ENCODE data around the gene PLXNA2.

Gene PLXNA2

GRCh38 chr1:208007319-208007937 lies 236.8 kb downstream of the PLXNA2 start:
- DNase-seq: no peak

- no peak for DNase-seq
These were observed 237.8 kb downstream of the PLXNA2 start for GRCh38 chr1:208006258-208006920.

GRCh38 chr1:208004851-208005250 lies 239.3 kb downstream of the PLXNA2 start:
- DNase-seq: no peak

- DNase-seq: no peak
These were observed 240.9 kb downstream of the PLXNA2 start for GRCh38 chr1:208003241-208003640.

GRCh38 chr1:208002672-208003071 lies 241.5 kb downstream of the PLXNA2 start:
- no peak for DNase-seq

- DNase-seq: no peak
These were observed 242.1 kb downstream of the PLXNA2 start for GRCh38 chr1:208002078-208002477.

GRCh38 chr1:208000504-208000903 lies 243.7 kb downstream of the PLXNA2 start:
- no peak for DNase-seq

GRCh38 chr1:207999972-208000371 lies 244.2 kb downstream of the PLXNA2 start:
- no peak for DNase-seq

GRCh38 chr1:207999274-207999915 lies 244.8 kb downstream of the PLXNA2 start:
- no peak for DNase-seq

GRCh38 chr1:207998691-207999090 lies 245.5 kb downstream of the PLXNA2 start:
- DNase-seq: no peak

- peak; percentile 55 for DNase-seq
These were observed 246.5 kb downstream of the PLXNA2 start for GRCh38 chr1:207997486-207998268.

- no peak for DNase-seq
These were observed 247.5 kb downstream of the PLXNA2 start for GRCh38 chr1:207996636-207997035.

- no peak for DNase-seq
These were observed 248.6 kb downstream of the PLXNA2 start for GRCh38 chr1:207995576-207995975.

- no peak for DNase-seq
These were observed 250.4 kb downstream of the PLXNA2 start for GRCh38 chr1:207993477-207994445.

GRCh38 chr1:207992677-207993236 lies 251.4 kb downstream of the PLXNA2 start:
- DNase-seq: no peak

GRCh38 chr1:207991583-207992026 lies 252.6 kb downstream of the PLXNA2 start:
- DNase-seq: no peak

- DNase-seq: no peak
These were observed 253.2 kb downstream of the PLXNA2 start for GRCh38 chr1:207990876-207991582.

- no peak for DNase-seq
These were observed 253.7 kb downstream of the PLXNA2 start for GRCh38 chr1:207990455-207990854.

GRCh38 chr1:207988326-207989165 lies 255.6 kb downstream of the PLXNA2 start:
- no peak for DNase-seq

GRCh38 chr1:207987164-207987563 lies 257.0 kb downstream of the PLXNA2 start:
- no peak for DNase-seq
